Activated naive CD4-positive, alpha-beta T cell treated with anti-CD3 and anti-CD28 coated beads, Interleukin-2, amount 50 U/mL, for 72 hours (primary cell): ENCODE measurements around the gene MICAL3. TPM values are rescaled to one million over a fixed set of nuclear protein-coding genes. Genes with fewer than 3 reads are reported as not detected.
"Not testable (repeated sequence)": the region's sequence is repeated elsewhere in the genome, so short reads cannot be mapped to it uniquely, and the experiment has no call there.

Experiments
- ATAC-seq, 2 donors: fragments of 150-1000 bp; cut with Tn5 transposase; 2 replicates each; pipeline ENCODE4 v1.10.0; 2021; ENCODE audit warnings: mild to moderate bottlenecking in 2 of 2, moderate library complexity in 2 of 2
- DNase-seq, 2 donors: peaks; one replicate each; pipeline ENCODE4 v3.0.0; 2021 to 2022; ENCODE audit warnings: low spot score in 2 of 2
- H3K27ac Mint-ChIP-seq, 2 donors: one replicate each; pipeline ENCODE4 v1.8.0; 2022; ENCODE audit warnings: mild to moderate bottlenecking in 2 of 2, mixed read lengths in 2 of 2
- H3K36me3 Mint-ChIP-seq, 2 donors: one replicate each; pipeline ENCODE4 v1.8.0; 2022; ENCODE audit warnings: mixed read lengths in 2 of 2
- H3K9me3 Mint-ChIP-seq, 2 donors: one replicate each; pipeline ENCODE4 v1.8.0; 2022; ENCODE audit warnings: mixed read lengths in 2 of 2
- total RNA-seq, 2 donors: library from RNA; stranded (reverse); gene quantifications; one replicate each; pipeline ENCODE4 v1.2.3, GENCODE V29; 2022

The MICAL3 gene
- total RNA-seq, 2 donors from 2014 or later: 19.5 to 30.2 TPM

GRCh38 chr22:17890892-17891291 is 133.5 kb downstream of the MICAL3 start:
- DNase-seq (no peak), ATAC-seq (no peak)
- H3K27ac Mint-ChIP-seq: no peak overlapping the region
- peaks cover 0 to 8% of the 10 kb centered on the region in 2 donors for H3K36me3 Mint-ChIP-seq
- H3K9me3 Mint-ChIP-seq: no peaks in the 10 kb centered on the region

DNA sequence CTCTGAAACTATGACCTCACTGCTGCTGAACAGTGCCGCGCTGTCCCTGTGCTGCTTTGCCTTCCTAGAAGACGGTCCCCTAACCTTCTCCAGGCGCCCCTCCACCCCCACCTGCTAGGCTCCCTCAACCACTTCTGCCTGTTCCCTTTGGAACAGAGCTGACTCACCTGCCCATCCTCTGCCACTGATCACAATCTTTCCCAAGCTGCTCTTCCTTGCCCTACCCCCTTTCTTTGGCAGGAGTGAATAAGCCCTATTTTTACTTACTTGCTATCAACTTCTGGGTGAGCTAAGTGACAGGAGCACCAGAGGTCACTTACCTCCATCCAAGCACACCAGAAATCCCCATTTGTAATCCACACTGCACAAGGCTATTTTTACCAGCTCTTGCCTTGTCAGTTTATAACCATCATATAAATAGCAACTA is 134.1 kb downstream of the MICAL3 start:
- ATAC-seq: no peak
- no peak for DNase-seq
- H3K27ac Mint-ChIP-seq: peak overlapping the region in 1 of 2 donors; percentile 1
- no peaks in the 10 kb centered on the region for H3K9me3 Mint-ChIP-seq
- peaks cover 0 to 8% of the 10 kb centered on the region in 2 donors for H3K36me3 Mint-ChIP-seq

DNA sequence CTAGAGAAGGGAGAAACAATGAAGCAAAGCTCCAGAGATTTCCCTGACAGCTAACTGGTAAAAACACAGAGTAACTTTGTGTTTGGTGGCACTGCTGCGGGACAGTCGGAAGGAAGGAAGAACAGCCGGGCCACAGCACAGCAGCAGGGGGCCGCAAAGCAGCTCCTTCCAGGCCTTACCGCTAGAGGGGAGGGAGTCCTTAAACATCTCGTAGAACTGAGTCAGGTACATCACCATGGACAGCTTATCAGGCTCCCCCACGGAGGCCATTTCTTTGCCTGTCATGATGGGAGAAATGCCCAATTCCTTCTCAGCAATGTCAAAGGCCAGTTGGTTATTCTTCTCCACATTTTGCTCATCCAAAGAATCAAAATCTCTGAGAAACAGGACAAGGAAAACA is 135.5 kb downstream of the MICAL3 start:
- ATAC-seq (no peak), DNase-seq (no peak)
- Mint-ChIP-seq H3K27ac (peak overlapping the region in 1 of 2 donors; percentile 18), H3K36me3 (peaks cover 0 to 8% of the 10 kb centered on the region in 2 donors), H3K9me3 (no peaks in the 10 kb centered on the region)

DNA sequence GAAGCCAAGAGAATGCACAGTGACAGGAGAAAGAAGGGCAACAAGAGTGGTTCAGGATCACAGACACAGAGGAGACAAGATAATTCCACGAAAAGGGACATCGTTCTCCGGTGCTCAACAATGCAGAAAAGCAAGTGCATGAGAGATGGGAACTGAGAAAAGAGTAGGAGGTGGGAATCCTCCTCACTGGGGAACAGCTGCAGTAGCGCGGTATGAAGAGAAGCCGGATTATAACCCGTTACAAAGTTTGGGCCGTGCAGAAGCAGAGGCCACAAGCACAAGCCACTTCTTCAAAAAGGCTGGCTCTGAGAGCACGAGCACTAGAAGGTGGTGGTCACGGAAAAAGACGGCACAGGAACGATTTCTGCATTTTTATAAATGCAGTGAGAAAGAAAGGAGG is 135.9 kb downstream of the MICAL3 start:
- DNase-seq: no peak
- Mint-ChIP-seq H3K9me3 (no peaks in the 10 kb centered on the region), H3K36me3 (peaks cover 0 to 8% of the 10 kb centered on the region in 2 donors), H3K27ac (peak overlapping the region in 1 of 2 donors; percentile 18)
- no peak for ATAC-seq

DNA sequence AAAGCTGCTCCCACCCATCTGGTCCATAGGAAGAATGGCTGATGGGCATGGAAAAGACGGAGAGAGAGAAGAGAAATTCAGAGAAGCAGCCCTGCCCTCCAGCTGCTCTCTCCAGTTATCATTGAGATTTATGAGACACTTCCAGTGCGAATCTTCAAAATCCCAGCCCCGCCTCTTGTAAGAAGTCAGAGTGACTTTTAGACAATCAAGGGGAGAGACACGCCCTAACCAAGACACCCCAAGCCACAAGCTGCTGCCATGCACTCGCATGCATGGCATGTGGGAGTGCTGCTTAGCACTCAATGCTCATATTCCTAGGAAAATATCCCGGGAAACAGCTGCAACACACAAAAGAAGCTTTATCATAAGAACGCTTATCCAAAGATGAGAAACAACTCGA is 139.5 kb downstream of the MICAL3 start:
- no peaks in the 10 kb centered on the region for H3K9me3 Mint-ChIP-seq
- DNase-seq (no peak), ATAC-seq (no peak)
- H3K27ac Mint-ChIP-seq: no peak overlapping the region
- H3K36me3 Mint-ChIP-seq: peaks cover 0 to 8% of the 10 kb centered on the region in 2 donors

DNA sequence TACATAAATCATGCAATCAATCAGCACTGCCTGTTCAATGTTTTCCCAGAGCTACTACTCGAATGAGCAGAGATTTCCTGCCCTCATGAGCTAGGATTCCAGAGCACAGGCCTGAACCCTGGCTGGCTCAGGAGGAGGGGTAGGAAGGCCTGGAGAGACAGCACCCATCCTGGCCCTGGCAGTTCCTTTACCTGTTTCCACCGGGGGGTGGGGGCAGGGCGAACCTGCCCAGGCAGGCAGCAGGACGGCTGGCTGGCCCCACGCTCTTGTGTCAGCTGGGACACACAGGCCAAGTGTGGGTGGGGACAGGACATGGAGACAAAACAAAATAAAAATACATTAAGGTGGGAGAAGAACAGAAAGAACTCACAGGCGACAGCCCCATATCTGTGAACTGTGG is 140.3 kb downstream of the MICAL3 start:
- Mint-ChIP-seq H3K9me3 (no peaks in the 10 kb centered on the region), H3K36me3 (peaks cover 0 to 8% of the 10 kb centered on the region in 2 donors), H3K27ac (no peak overlapping the region)
- DNase-seq: no peak
- ATAC-seq: no peak

GRCh38 chr22:17883356-17883755 is 141.0 kb downstream of the MICAL3 start:
- DNase-seq: no peak
- no peak for ATAC-seq
- Mint-ChIP-seq H3K9me3 (no peaks in the 10 kb centered on the region), H3K27ac (no peak overlapping the region), H3K36me3 (peaks cover 0 to 4% of the 10 kb centered on the region in 2 donors)

GRCh38 chr22:17882727-17883126 is 141.6 kb downstream of the MICAL3 start:
- H3K27ac Mint-ChIP-seq: no peak overlapping the region
- no peak for DNase-seq
- H3K36me3 Mint-ChIP-seq: no peaks in the 10 kb centered on the region
- ATAC-seq: no peak
- H3K9me3 Mint-ChIP-seq: no peaks in the 10 kb centered on the region

DNA sequence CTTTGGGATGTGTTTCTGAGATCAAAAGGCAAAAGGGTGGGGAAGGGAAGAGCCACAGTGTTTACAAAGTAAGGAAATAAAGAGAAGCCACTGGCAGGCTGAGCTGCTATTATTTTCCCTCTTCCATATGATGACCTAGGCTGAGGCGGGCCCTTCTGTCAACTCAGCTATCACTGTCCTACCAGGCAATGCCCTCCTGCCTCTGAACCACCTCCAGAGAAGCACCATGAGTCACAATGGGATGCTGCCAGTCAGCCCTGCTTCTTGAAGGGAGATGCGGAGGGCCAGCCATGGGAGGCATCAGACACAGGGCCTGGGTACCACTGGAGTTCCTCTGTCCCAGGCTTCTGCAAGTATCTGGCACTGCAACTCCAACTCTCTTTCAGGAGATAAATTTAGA is 142.2 kb downstream of the MICAL3 start:
- no peak for ATAC-seq
- Mint-ChIP-seq H3K9me3 (no peaks in the 10 kb centered on the region), H3K27ac (no peak overlapping the region), H3K36me3 (no peaks in the 10 kb centered on the region)
- no peak for DNase-seq

- DNase-seq (no peak), ATAC-seq (no peak)
- Mint-ChIP-seq H3K27ac (no peak overlapping the region), H3K36me3 (no peaks in the 10 kb centered on the region), H3K9me3 (no peaks in the 10 kb centered on the region)
Observed at GRCh38 chr22:17881366-17881765, 143.0 kb downstream of the MICAL3 start.

DNA sequence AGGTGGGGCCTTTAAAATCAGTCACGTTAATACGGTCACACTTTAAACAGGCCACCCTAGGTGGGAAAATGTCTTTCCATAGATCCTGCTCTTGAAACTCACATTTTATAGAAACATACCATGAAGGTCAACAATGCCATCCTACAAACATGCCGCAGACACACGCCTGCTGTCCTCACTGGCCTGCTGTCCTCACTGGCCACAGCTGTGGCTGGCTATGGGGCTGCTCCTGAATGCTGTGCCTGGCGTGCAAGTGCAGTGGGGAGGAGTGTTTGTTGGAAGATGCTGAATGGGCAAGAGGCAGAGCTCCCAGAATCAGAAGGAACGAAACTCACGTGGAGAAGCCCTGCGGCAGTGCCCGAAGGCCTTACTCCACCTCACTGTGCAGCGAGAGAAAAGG is 143.9 kb downstream of the MICAL3 start:
- no peaks in the 10 kb centered on the region for H3K36me3 Mint-ChIP-seq
- DNase-seq: no peak
- no peak for ATAC-seq
- H3K9me3 Mint-ChIP-seq: no peaks in the 10 kb centered on the region
- no peak overlapping the region for H3K27ac Mint-ChIP-seq

- H3K36me3 Mint-ChIP-seq: no peaks in the 10 kb centered on the region
- ATAC-seq (no peak), DNase-seq (no peak)
- no peaks in the 10 kb centered on the region for H3K9me3 Mint-ChIP-seq
- no peak overlapping the region for H3K27ac Mint-ChIP-seq
Observed at GRCh38 chr22:17880020-17880419, 144.3 kb downstream of the MICAL3 start.

- DNase-seq (no peak), ATAC-seq (no peak)
- no peak overlapping the region for H3K27ac Mint-ChIP-seq
- H3K9me3 Mint-ChIP-seq: no peaks in the 10 kb centered on the region
- no peaks in the 10 kb centered on the region for H3K36me3 Mint-ChIP-seq
Observed at GRCh38 chr22:17878941-17879340, 145.4 kb downstream of the MICAL3 start.

- Mint-ChIP-seq H3K36me3 (no peaks in the 10 kb centered on the region), H3K9me3 (no peaks in the 10 kb centered on the region), H3K27ac (no peak overlapping the region)
- no peak for DNase-seq
- ATAC-seq: no peak
Observed at GRCh38 chr22:17878186-17878694, 146.1 kb downstream of the MICAL3 start.

GRCh38 chr22:17876878-17877855 is 147.2 kb downstream of the MICAL3 start:
- not testable (repeated sequence) for DNase-seq, H3K27ac Mint-ChIP-seq, H3K9me3 Mint-ChIP-seq, ATAC-seq, H3K36me3 Mint-ChIP-seq

DNA sequence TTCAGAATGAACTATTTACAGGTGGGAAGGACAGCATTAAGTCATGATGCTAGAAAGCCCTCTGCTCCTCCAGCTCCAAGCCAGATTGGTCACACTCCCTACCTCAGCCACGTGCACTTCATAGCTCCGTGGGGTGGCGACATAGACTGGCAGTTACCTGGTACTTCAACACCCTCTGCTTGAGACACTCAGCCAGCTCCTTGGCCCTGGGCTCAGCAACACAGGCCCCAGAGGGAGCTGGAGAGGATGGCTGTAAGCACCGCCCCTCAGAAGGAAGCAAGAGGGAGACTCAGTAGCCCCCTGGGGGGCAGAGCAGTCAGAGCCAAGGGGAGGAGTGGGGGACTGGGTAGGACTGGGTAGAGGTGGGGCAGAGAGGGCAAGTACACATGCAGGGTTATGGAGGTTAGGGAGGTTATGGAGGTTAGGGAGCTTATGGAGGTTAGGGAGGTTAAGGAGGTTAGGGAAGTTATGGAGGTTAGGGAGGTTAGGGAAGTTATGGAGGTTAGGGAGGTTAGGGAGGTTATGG is 148.0 kb downstream of the MICAL3 start:
- Mint-ChIP-seq H3K36me3 (no peaks in the 10 kb centered on the region), H3K9me3 (no peaks in the 10 kb centered on the region), H3K27ac (no peak overlapping the region)
- no peak for DNase-seq
- no peak for ATAC-seq

GRCh38 chr22:17875631-17876030 is 148.7 kb downstream of the MICAL3 start:
- no peaks in the 10 kb centered on the region for H3K36me3 Mint-ChIP-seq
- DNase-seq (no peak), ATAC-seq (no peak)
- H3K9me3 Mint-ChIP-seq: no peaks in the 10 kb centered on the region
- no peak overlapping the region for H3K27ac Mint-ChIP-seq
